OCI-LY7 (cell line): ENCODE results near the gene SORCS1. TPM values are rescaled to one million over a fixed set of nuclear protein-coding genes. Genes with fewer than 3 reads are reported as not detected.

Experiments used
- BruUV-seq: library from RNA; stranded (reverse); fragments of 400-500 nt; replicated peaks from 2 replicates; lab custom pipeline; 2021; lab: Mats Ljungman, UMichigan
- CTCF ChIA-PET: fragments of 300-600 bp; sonication (Branson Sonifier 250); formaldehyde crosslinking; loops from one replicate; lab custom pipeline; 2022; ENCODE audit warnings: antibody characterized with exemption; ENCODE audit not compliant: unreplicated experiment; lab: Charles Lee
- POLR2A ChIA-PET: fragments of 300-600 bp; sonication (Branson Sonifier 250); formaldehyde crosslinking; loops from one replicate; lab custom pipeline; 2022; ENCODE audit warnings: antibody characterized with exemption; lab: Charles Lee
- DNase-seq: peaks from one replicate; pipeline ENCODE4 v3.0.0-alpha.2; 2015; ENCODE audit warnings: low spot score
- H2AFZ ChIP-seq: fragments of 200-600 bp; sonication (generic), shearing (Covaris generic); 2 replicates; pipeline ENCODE4 v1.6.1; 2014; ENCODE audit warnings: mild to moderate bottlenecking, antibody characterized with exemption, low read length, moderate library complexity
- H3K27ac ChIP-seq: fragments of 200-600 bp; sonication (generic); 2 replicates; pipeline ENCODE4 v1.5.1; 2014; ENCODE audit warnings: mixed run types, low read depth, mild to moderate bottlenecking, moderate library complexity, low read length, inconsistent platforms; ENCODE audit not compliant: poor library complexity, severe bottlenecking
- H3K36me3 ChIP-seq: fragments of 200-600 bp; sonication (generic); 2 replicates; pipeline ENCODE4 v1.6.1; 2014; ENCODE audit warnings: mild to moderate bottlenecking, antibody characterized with exemption, low read length, moderate library complexity, mixed read lengths; ENCODE audit not compliant: insufficient read depth
- H3K4me1 ChIP-seq: fragments of 200-600 bp; sonication (generic); 2 replicates; pipeline ENCODE4 v1.5.1; 2014; ENCODE audit warnings: mild to moderate bottlenecking, low read length; ENCODE audit not compliant: insufficient read depth, poor library complexity, severe bottlenecking
- H3K4me2 ChIP-seq: fragments of 200-600 bp; sonication (generic); 2 replicates; pipeline ENCODE4 v1.6.1; 2014; ENCODE audit warnings: mild to moderate bottlenecking, low read length
- H3K4me3 ChIP-seq: fragments of 200-600 bp; sonication (generic); 2 replicates; pipeline ENCODE4 v1.5.1; 2014; ENCODE audit warnings: mild to moderate bottlenecking, low read depth, low read length; ENCODE audit not compliant: poor library complexity, severe bottlenecking
- H3K79me2 ChIP-seq: fragments of 200-600 bp; sonication (generic); 2 replicates; pipeline ENCODE4 v1.6.1; 2016; ENCODE audit warnings: low read depth, mild to moderate bottlenecking, low read length, moderate library complexity, mixed read lengths; ENCODE audit not compliant: insufficient read depth
- H3K9me2 ChIP-seq: fragments of 200-600 bp; sonication (generic); 2 replicates; pipeline ENCODE4 v1.6.1; 2016; ENCODE audit warnings: mild to moderate bottlenecking, low read length, mixed read lengths; ENCODE audit not compliant: insufficient read depth
- H3K9me3 ChIP-seq: fragments of 200-600 bp; sonication (generic); 2 replicates; pipeline ENCODE4 v1.6.1; 2014; ENCODE audit warnings: mild to moderate bottlenecking, mixed run types, low read length, mixed read lengths
- H4K20me1 ChIP-seq: fragments of 200-600 bp; sonication (generic); 2 replicates; pipeline ENCODE4 v1.6.1; 2014; ENCODE audit warnings: mild to moderate bottlenecking, antibody characterized with exemption, low read length, moderate library complexity, mixed read lengths; ENCODE audit not compliant: insufficient read depth
- EZH2phosphoT487 ChIP-seq: fragments of 200-600 bp; sonication (generic); IDR thresholded peaks from 2 replicates; pipeline ENCODE4 v1.6.1; 2018; ENCODE audit warnings: low read depth, borderline replicate concordance, mild to moderate bottlenecking, mixed run types, antibody characterized with exemption, low read length, moderate library complexity, mixed read lengths
- intact Hi-C: fragments of 100-400 bp; cut with micrococcal nuclease; formaldehyde crosslinking; loops from one replicate; pipeline ENCODE4 v1.10.0; 2022; ENCODE audit not compliant: unreplicated experiment
- total RNA-seq, 2 experiments: library from RNA; depleted of rRNA in 1 of 2; stranded (reverse); fragments of >200 nt in 1 of 2; shearing (Covaris generic) in 1 of 2; gene quantifications; 2 replicates each; pipeline ENCODE4 v1.2.3, GENCODE V29; 2014 to 2022
- TF ChIP-seq, protein P1 (sequence below): fragments of 200-600 bp; sonication (generic); conservative IDR thresholded peaks from 2 replicates; pipeline ENCODE4 v1.5.1; 2014; ENCODE audit warnings: mild to moderate bottlenecking, antibody characterized with exemption, low read length, moderate library complexity, mixed read lengths

The SORCS1 gene
- total RNA-seq, 2 experiments from 2014 or later = not detected

DNA sequence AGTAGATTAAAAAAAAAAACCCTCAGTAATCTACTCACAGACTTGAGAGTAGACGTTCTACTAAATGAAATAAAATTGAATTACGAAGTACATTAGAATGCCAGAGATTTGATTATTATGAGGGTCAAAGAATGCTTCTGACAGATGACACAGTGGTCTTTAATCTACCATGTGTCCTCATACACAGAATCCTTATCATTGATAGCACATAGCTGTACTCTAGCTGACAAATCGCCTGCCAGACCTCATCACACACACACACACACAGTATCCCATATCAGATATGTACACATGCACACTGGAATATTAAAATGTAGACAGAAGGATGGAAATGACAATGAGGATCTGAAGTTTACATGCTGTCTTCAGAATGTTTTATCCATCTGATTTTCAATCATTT, 104.6 kb downstream of the SORCS1 start:
- no peak overlapping the region for H3K27ac ChIP-seq
- no peak overlapping the region for H2AFZ ChIP-seq
- BruUV-seq = no TSS peak

DNA sequence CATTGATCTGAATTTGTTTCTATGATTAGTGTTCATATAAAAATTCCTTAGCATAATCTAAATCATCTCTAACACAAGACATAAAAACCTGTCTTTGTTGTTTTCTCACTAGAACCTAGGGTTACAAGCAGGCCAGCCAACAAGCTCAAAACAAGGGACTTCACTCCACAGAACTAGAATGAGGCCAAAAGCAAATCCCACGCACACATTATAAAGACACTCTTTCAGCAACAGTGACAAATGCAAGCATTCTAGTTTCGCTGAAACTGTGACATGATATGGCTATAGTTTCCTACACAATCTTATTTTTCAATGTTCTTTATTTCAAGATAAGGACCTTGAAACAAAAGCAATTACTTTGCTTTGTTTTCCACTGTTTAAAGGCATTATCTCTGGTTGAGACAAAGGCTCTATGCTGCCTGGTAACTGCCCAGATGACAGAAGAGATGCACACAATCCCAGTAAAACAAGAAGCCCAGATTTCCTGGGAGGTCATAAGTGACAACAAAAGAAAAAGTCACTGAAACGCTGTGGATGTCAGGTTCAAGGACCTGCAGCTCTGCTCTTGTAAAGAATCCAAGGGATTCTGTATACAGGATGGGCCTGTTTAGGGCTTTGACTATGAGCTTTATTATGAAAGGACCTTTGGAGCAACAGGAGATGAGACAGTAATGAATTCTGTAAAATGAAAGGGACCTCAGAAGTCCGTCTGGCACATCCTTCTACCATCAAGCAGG, 105.3 kb downstream of the SORCS1 start:
- ChIA-PET CTCF (no interaction called here), POLR2A (interaction anchor here (0.7 kb wide), 1 partner anchor 81 kb away, joined by 4 read pairs; no protein-coding TSS in a partner anchor)
- Histone ChIP-seq H4K20me1 (no peaks in the 10 kb centered on the region), H3K9me2 (no peaks in the 10 kb centered on the region), H3K27ac (no peak overlapping the region), H3K4me2 (no peak overlapping the region), H3K9me3 (no peaks in the 10 kb centered on the region), H3K36me3 (no peaks in the 10 kb centered on the region), H3K4me3 (no peak overlapping the region), H2AFZ (no peak overlapping the region), H3K4me1 (no peaks in the 10 kb centered on the region), H3K79me2 (no peaks in the 10 kb centered on the region)
- BruUV-seq = no TSS peak
- DNase-seq = no peak
- intact Hi-C loops = no loop called here
- no peak for TF ChIP-seq EZH2phosphoT487
- TF ChIP-seq, protein P1, sequence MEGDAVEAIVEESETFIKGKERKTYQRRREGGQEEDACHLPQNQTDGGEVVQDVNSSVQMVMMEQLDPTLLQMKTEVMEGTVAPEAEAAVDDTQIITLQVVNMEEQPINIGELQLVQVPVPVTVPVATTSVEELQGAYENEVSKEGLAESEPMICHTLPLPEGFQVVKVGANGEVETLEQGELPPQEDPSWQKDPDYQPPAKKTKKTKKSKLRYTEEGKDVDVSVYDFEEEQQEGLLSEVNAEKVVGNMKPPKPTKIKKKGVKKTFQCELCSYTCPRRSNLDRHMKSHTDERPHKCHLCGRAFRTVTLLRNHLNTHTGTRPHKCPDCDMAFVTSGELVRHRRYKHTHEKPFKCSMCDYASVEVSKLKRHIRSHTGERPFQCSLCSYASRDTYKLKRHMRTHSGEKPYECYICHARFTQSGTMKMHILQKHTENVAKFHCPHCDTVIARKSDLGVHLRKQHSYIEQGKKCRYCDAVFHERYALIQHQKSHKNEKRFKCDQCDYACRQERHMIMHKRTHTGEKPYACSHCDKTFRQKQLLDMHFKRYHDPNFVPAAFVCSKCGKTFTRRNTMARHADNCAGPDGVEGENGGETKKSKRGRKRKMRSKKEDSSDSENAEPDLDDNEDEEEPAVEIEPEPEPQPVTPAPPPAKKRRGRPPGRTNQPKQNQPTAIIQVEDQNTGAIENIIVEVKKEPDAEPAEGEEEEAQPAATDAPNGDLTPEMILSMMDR = no peak

More for the DNA sequence above, 104.6 kb downstream of the SORCS1 start:
- H3K9me3 ChIP-seq = no peaks in the 10 kb centered on the region
- H3K79me2 ChIP-seq = no peaks in the 10 kb centered on the region
- ChIA-PET POLR2A (interaction anchor here (0.7 kb wide), 1 partner anchor 80 kb away, joined by 4 read pairs; no protein-coding TSS in a partner anchor), CTCF (no interaction called here)
- TF ChIP-seq EZH2phosphoT487 = no peak
- TF ChIP-seq, protein P1 = no peak
- no peak overlapping the region for H3K4me2 ChIP-seq
- DNase-seq = no peak
- intact Hi-C loops = no loop called here
- no peaks in the 10 kb centered on the region for H3K9me2 ChIP-seq
- H3K36me3 ChIP-seq = no peaks in the 10 kb centered on the region
- no peaks in the 10 kb centered on the region for H3K4me1 ChIP-seq
- H4K20me1 ChIP-seq = no peaks in the 10 kb centered on the region
- H3K4me3 ChIP-seq = no peak overlapping the region

DNA sequence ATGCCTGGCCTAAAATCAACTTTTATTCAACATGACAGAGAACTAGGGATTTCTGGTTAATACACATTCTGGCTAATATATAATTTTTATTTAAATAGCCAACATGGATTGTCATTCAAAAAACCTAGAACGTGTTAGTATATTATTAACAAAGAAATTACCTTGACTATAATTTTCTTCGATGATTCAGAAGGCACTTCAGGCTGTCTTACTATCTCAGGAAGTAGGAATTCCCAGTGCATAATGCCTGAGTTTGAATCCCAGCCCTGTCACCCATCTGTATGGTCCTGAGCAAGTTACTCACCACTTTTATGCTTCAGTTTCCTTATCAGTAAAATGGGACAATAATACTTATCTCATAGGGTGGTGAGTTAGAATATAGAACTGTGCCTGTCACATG, 106.2 kb downstream of the SORCS1 start:
- Histone ChIP-seq H3K4me1 (no peaks in the 10 kb centered on the region), H3K4me3 (no peak overlapping the region), H2AFZ (no peak overlapping the region), H3K36me3 (no peaks in the 10 kb centered on the region), H3K4me2 (no peak overlapping the region), H3K9me3 (no peaks in the 10 kb centered on the region), H3K9me2 (no peaks in the 10 kb centered on the region), H4K20me1 (no peaks in the 10 kb centered on the region), H3K79me2 (no peaks in the 10 kb centered on the region), H3K27ac (no peak overlapping the region)
- BruUV-seq = no TSS peak
- CTCF ChIA-PET = no interaction called here
- no peak for DNase-seq
- TF ChIP-seq, protein P1 = no peak
- no peak for TF ChIP-seq EZH2phosphoT487
- POLR2A ChIA-PET = no interaction called here
- intact Hi-C loops = no loop called here
